ENCODE results near the gene GDPD5.

DNA sequence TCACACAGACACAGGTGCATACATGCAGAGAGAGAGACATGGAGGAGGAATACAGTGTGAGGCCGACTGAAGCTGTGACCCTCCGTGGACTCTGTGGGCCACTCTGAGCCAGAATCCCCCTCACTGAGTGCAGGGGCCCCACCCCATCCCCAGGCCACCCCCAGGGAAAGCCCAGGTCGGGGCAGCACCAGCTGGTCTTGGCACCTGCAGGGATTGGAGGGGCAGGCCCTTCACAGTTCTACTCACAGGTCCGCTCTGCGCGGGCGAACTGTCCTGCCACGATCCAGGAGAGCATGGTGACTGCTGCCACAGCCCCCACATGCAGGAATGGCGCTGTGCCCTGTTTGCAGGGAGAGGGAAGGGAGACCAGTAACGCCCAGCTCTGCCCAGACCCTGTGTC, 76.5 kb downstream of the GDPD5 start:
- TF ChIP-seq ARNTL (CRISPR knock-in tag; IDR thresholded peaks at IDR 0.05; ENCODE audit: borderline replicate concordance, low read depth) (no peak), SNAI2 (CRISPR knock-in tag; IDR thresholded peaks at IDR 0.05) (no peak), OSR1 (CRISPR knock-in tag; IDR thresholded peaks at IDR 0.05) (no peak), ESRRG (CRISPR knock-in tag; IDR thresholded peaks at IDR 0.05) (no peak), PPARA (CRISPR knock-in tag; IDR thresholded peaks at IDR 0.05; ENCODE audit: borderline replicate concordance) (no peak), RARB (CRISPR knock-in tag; IDR thresholded peaks at IDR 0.05) (no peak), GLIS3 (CRISPR knock-in tag; IDR thresholded peaks at IDR 0.05) (no peak), ISL1 (CRISPR knock-in tag; IDR thresholded peaks at IDR 0.05) (no peak)
- TF ChIP-seq, protein P1, sequence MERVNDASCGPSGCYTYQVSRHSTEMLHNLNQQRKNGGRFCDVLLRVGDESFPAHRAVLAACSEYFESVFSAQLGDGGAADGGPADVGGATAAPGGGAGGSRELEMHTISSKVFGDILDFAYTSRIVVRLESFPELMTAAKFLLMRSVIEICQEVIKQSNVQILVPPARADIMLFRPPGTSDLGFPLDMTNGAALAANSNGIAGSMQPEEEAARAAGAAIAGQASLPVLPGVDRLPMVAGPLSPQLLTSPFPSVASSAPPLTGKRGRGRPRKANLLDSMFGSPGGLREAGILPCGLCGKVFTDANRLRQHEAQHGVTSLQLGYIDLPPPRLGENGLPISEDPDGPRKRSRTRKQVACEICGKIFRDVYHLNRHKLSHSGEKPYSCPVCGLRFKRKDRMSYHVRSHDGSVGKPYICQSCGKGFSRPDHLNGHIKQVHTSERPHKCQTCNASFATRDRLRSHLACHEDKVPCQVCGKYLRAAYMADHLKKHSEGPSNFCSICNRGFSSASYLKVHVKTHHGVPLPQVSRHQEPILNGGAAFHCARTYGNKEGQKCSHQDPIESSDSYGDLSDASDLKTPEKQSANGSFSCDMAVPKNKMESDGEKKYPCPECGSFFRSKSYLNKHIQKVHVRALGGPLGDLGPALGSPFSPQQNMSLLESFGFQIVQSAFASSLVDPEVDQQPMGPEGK (CRISPR knock-in tag; IDR thresholded peaks at IDR 0.05; ENCODE audit: borderline replicate concordance): no peak
